K562 (cell line): ENCODE results near the gene BET1L. TPM values are rescaled to one million over a fixed set of nuclear protein-coding genes. Genes with fewer than 3 reads are reported as not detected.

Experiments used
- CREB1 ChIP-seq, 2 experiments: sonication (generic) in 1 of 2; formaldehyde crosslinking in 1 of 2; IDR thresholded peaks; 2 replicates each; pipeline versions ENCODE4 v1.6.1 to v1.8.0; 2012 to 2022; ENCODE audit warnings: inconsistent platforms in 1 of 2, mild to moderate bottlenecking in 1 of 2, missing genetic modification reagents in 1 of 2, moderate library complexity in 1 of 2
- CREBBP ChIP-seq: IDR thresholded peaks from one replicate; pipeline ENCODE4 v1.6.1; 2012; ENCODE audit warnings: low read depth, mild to moderate bottlenecking, control low read depth, inconsistent platforms, low read length
- ETV5 ChIP-seq: sonication (generic); formaldehyde crosslinking; IDR thresholded peaks from 2 replicates; pipeline ENCODE4 v1.4.0; 2020; ENCODE audit warnings: low read depth, mild to moderate bottlenecking, missing genetic modification reagents
- GATAD2A ChIP-seq: fragments of 450-650 bp; IDR thresholded peaks from 2 replicates; pipeline ENCODE4 v1.6.1; 2017
- HNRNPL ChIP-seq: fragments of 200-400 bp; formaldehyde crosslinking; IDR thresholded peaks from 2 replicates; pipeline ENCODE4 v1.6.1; 2017; ENCODE audit warnings: low read depth, mild to moderate bottlenecking, low read length
- L3MBTL2 ChIP-seq: fragments of 450-650 bp; IDR thresholded peaks from 2 replicates; pipeline ENCODE4 v1.6.1; 2016; ENCODE audit warnings: mild to moderate bottlenecking, moderate library complexity
- NFRKB ChIP-seq: fragments of 450-650 bp; IDR thresholded peaks from 2 replicates; pipeline ENCODE4 v1.6.1; 2016; ENCODE audit warnings: low read depth
- RBM34 ChIP-seq: fragments of 200-400 bp; formaldehyde crosslinking; IDR thresholded peaks from 2 replicates; pipeline ENCODE4 v1.6.1; 2018; ENCODE audit warnings: low read length, borderline replicate concordance; ENCODE audit not compliant: insufficient read depth
- RHOXF2B ChIP-seq: fragments of 250-450 bp; sonication (Bioruptor Pico); conservative IDR thresholded peaks from 2 replicates; pipeline ENCODE4 v1.5.1; 2021
- TFAM ChIP-seq: fragments of 250-450 bp; sonication (Bioruptor Pico); conservative IDR thresholded peaks from 2 replicates; pipeline ENCODE4 v1.5.0; 2021; ENCODE audit warnings: mild to moderate bottlenecking, moderate library complexity
- TFE3 ChIP-seq: fragments of 450-650 bp; formaldehyde crosslinking; IDR thresholded peaks from 2 replicates; pipeline ENCODE4 v1.4.0; 2020; ENCODE audit warnings: mild to moderate bottlenecking, mixed read lengths
- ZBTB40 ChIP-seq, 2 experiments: fragments of 450-650 bp in 1 of 2; sonication (generic) in 1 of 2; formaldehyde crosslinking in 1 of 2; IDR thresholded peaks; 2 replicates each; pipeline versions ENCODE4 v1.7.1 to v1.9.0; 2016 to 2022; ENCODE audit warnings: inconsistent platforms in 1 of 2, mild to moderate bottlenecking in 1 of 2, missing genetic modification reagents in 1 of 2
- ZFP36 ChIP-seq: fragments of 150-350 bp; IDR thresholded peaks from 2 replicates; pipeline ENCODE4 v1.6.1; 2018; ENCODE audit warnings: low read length, low read depth; ENCODE audit not compliant: partially characterized antibody
- ZNF75A ChIP-seq: fragments of 450-650 bp; formaldehyde crosslinking; IDR thresholded peaks from 2 replicates; pipeline ENCODE4 v1.4.0; 2020; ENCODE audit warnings: mild to moderate bottlenecking
- ZNF76 ChIP-seq: fragments of 250-450 bp; sonication (Bioruptor Pico); IDR thresholded peaks from 2 replicates; pipeline ENCODE4 v1.4.0; 2020; ENCODE audit warnings: mild to moderate bottlenecking, moderate library complexity, borderline replicate concordance
- polyA plus RNA-seq, 8 experiments: library from polyadenylated mRNA; depleted of rRNA in 4 of 8; stranded (reverse) in 5 of 8; unstranded in 3 of 8; fragments of >200 nt; fragmentation: Nextera tagmentation in 2 of 8; fragmentation: Illumina TruSeq in 1 of 8; extraction: Ambion mirVana in 2 of 8; extraction: Trizol in 1 of 8; gene quantifications; 2 replicates each; pipeline versions ENCODE4 v1.2.1 to v1.2.3, GENCODE V29; 2011 to 2014; ENCODE audit warnings: inconsistent platforms in 1 of 8, missing spikeins in 1 of 8
- total RNA-seq, 7 experiments: library from RNA; depleted of rRNA in 6 of 7; stranded (reverse); fragments of >200 nt in 6 of 7; fragmentation: Illumina TruSeq in 2 of 7; extraction: Trizol in 2 of 7; gene quantifications; 2 replicates each; pipeline versions ENCODE4 v1.2.1 to v1.2.3, GENCODE V29; 2011 to 2021; ENCODE audit warnings: low replicate concordance in 1 of 7
- TF ChIP-seq, protein P1 (sequence below): conservative IDR thresholded peaks from 2 replicates; pipeline ENCODE4 v1.6.1; 2011; ENCODE audit warnings: low read depth, mild to moderate bottlenecking, low read length; ENCODE audit not compliant: control insufficient read depth

BET1L gene
- total and polyA plus RNA-seq, 9 of the 15 experiments (the other 6 are each of a cell fraction or from before 2014, with no cell fraction given), result 9.9 to 69.1 (median 19.9) TPM

GRCh38 chr11:235609-235996 lies 28.4 kb upstream of the BET1L start (continued):
- TF ChIP-seq TFE3 (CRISPR knock-in tag) (no peak), CREB1 (IDR thresholded peaks at IDR 0.05) (no peak), CREB1 (CRISPR knock-in tag; IDR thresholded peaks at IDR 0.05) (no peak), ZNF76 (CRISPR knock-in tag) (no peak), ZBTB40 (IDR thresholded peaks at IDR 0.05) (0 out of 2 replicates have a peak, but pooled peaks have one; percentile 37), ZBTB40 (CRISPR knock-in tag; IDR thresholded peaks at IDR 0.05) (no peak), ZNF75A (no peak), TFAM (CRISPR knock-in tag) (no peak), RHOXF2B (CRISPR knock-in tag) (no peak), ZFP36 (no peak), L3MBTL2 (peak; percentile 14; the same call in 1 of the 2 replicates), GATAD2A (no peak), NFRKB (0 out of 2 replicates have a peak, but pooled peaks have one; percentile 20), RBM34 (no peak), ETV5 (no peak), HNRNPL (no peak), CREBBP (no peak)
- TF ChIP-seq, protein P1, sequence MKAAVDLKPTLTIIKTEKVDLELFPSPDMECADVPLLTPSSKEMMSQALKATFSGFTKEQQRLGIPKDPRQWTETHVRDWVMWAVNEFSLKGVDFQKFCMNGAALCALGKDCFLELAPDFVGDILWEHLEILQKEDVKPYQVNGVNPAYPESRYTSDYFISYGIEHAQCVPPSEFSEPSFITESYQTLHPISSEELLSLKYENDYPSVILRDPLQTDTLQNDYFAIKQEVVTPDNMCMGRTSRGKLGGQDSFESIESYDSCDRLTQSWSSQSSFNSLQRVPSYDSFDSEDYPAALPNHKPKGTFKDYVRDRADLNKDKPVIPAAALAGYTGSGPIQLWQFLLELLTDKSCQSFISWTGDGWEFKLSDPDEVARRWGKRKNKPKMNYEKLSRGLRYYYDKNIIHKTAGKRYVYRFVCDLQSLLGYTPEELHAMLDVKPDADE, result no peak
